ENCODE data around the gene CA5A. TPM values are rescaled to one million over a fixed set of nuclear protein-coding genes. Genes with fewer than 3 reads are reported as not detected.

Gene CA5A
- polyA plus RNA-seq, 1 donor from 2014 or later: not detected

DNA sequence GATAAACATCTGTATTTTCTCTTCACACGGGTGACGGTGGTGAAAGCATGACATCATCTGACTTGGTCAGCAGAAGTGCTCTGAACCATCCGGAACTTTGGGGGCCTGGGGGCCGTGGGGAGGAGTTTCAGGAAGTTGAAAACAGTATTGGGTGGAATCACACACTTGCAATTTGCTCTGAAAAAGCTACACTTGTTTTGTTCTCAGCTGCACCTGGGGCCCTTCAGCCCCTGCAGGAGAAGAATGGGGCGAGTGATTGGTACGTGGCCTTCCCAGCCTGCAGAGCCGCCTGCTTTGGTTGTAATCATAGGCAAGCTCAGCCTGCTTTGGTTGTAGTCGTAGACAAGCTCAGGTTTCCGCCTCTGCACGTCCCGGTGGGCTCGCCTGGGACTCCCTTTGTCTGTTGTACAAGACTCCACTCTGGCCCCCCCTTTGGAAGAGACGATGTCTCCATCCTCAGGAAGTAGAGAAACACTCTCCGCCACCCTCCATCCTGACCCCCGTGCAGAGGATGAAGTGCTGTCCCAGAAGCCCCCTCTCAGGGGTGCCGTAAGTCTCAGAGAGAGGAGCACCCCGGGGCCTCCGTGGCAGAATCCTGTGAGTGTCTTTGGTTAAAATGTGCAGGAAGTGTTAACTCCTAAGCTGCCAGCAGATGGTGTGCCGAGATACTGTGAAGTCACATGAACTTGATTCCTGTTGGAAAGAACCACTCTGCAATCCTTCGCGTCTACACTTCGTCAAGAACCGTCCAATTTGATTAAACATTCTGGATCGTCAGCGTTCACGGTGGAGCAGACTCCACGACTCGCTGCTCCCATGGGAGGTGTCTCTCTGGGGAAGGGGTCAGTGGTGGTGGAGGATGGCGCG, 20.3 kb upstream of the CA5A start:
- peaks cover 2% of the 10 kb centered on the region for H3K36me3 Mint-ChIP-seq
- peak overlapping the region; percentile 63 to 90 (median 83) for H3K4me3 Mint-ChIP-seq
- no peaks in the 10 kb centered on the region for H3K27me3 Mint-ChIP-seq
- H3K27ac Mint-ChIP-seq: peak overlapping the region; percentile 86 to 95 (median 92)
- peaks cover 46 to 53% (median 50%) of the 10 kb centered on the region in 3 donors for H3K4me1 Mint-ChIP-seq
- no peaks in the 10 kb centered on the region for H3K9me3 Mint-ChIP-seq

GRCh38 chr16:87956098-87956364, 19.7 kb upstream of the CA5A start:
- peak overlapping the region; percentile 86 to 95 (median 92) for H3K27ac Mint-ChIP-seq
- H3K9me3 Mint-ChIP-seq: no peaks in the 10 kb centered on the region
- peaks cover 1% of the 10 kb centered on the region for H3K36me3 Mint-ChIP-seq
- H3K4me1 Mint-ChIP-seq: peaks cover 46 to 50% (median 47%) of the 10 kb centered on the region in 3 donors
- peak overlapping the region; percentile 20 to 90 (median 76) for H3K4me3 Mint-ChIP-seq
- H3K27me3 Mint-ChIP-seq: no peaks in the 10 kb centered on the region

DNA sequence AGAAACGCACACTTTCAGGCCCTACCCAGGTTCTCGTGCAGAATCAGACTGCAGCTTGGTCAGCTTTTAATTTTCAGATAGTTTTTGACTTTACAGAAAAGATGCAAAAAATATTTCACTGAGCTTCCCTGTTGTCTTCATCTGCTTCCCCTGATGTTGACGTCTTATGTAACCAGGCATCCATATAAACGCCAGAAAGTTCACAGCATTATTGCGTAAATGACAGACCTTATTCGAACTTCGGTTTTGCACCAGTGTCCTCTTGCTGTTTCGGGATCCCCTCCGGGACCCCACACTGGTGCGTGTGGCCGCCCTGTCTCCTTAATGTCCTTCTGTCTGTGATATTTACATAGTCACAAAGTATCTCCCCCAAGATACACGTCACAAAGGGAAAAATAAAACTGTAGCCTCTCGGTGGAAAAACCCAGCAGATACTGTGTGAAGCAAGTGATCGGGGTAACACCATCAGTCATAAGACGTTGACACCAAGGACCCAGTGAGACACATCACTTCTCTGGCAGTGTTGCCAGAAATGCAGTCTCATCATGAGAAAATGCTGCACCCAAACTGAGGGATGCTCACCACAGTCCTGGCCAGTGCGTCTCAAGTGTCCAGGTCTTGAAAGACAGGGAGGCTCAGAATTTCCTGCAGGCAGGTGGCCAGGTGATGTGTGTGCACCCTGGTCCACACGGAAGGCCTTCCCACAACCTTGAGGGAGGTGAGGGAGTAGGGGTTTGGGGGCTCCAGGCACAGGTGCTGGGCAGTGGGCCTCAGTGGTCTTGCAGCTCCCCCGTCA, 19.2 kb upstream of the CA5A start:
- no peaks in the 10 kb centered on the region for H3K27me3 Mint-ChIP-seq
- H3K36me3 Mint-ChIP-seq: peaks cover 1% of the 10 kb centered on the region
- H3K27ac Mint-ChIP-seq: peak overlapping the region; percentile 86 to 95 (median 92)
- peaks cover 50 to 53% (median 50%) of the 10 kb centered on the region in 3 donors for H3K4me1 Mint-ChIP-seq
- H3K9me3 Mint-ChIP-seq: no peaks in the 10 kb centered on the region
- H3K4me3 Mint-ChIP-seq: peak overlapping the region; percentile 20 to 90 (median 76)

GRCh38 chr16:87954826-87955225, 18.5 kb upstream of the CA5A start:
- H3K27ac Mint-ChIP-seq: peak overlapping the region; percentile 86 to 96 (median 95)
- H3K27me3 Mint-ChIP-seq: no peaks in the 10 kb centered on the region
- peak overlapping the region in 2 of 4 donors; percentile 82 to 95 for H3K4me3 Mint-ChIP-seq
- H3K4me1 Mint-ChIP-seq: peaks cover 45 to 49% (median 48%) of the 10 kb centered on the region in 3 donors
- H3K36me3 Mint-ChIP-seq: peaks cover 1% of the 10 kb centered on the region
- no peaks in the 10 kb centered on the region for H3K9me3 Mint-ChIP-seq

DNA sequence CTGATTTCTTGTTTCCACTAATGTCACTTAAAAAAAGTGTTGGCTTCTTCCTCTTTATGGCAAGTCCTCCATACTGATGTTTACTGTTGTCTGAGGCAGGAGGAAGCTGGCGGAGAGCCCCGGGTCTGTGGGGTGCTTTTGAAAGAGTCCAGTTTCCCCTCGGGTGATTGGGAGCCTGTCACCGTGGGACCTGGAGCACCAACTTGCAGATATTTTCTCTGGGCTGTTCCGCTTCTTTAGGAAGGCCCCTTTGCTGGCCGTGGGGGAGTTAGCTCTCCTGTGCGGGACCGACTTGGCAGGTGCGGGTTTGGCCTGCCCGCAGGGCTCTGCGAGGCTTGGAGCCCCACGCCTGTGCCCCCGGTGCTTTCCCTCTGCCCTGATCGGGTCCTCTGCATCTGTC, 18.0 kb upstream of the CA5A start:
- peak overlapping the region in 1 of 4 donors; percentile 95 for H3K4me3 Mint-ChIP-seq
- H3K4me1 Mint-ChIP-seq: peaks cover 44 to 47% (median 46%) of the 10 kb centered on the region in 3 donors
- no peaks in the 10 kb centered on the region for H3K9me3 Mint-ChIP-seq
- H3K27me3 Mint-ChIP-seq: no peaks in the 10 kb centered on the region
- H3K36me3 Mint-ChIP-seq: peaks cover 1% of the 10 kb centered on the region
- peak overlapping the region; percentile 80 to 96 (median 86) for H3K27ac Mint-ChIP-seq

- Mint-ChIP-seq H3K4me1 (peaks cover 41 to 47% (median 43%) of the 10 kb centered on the region in 3 donors), H3K9me3 (no peaks in the 10 kb centered on the region), H3K27me3 (no peaks in the 10 kb centered on the region), H3K4me3 (peak overlapping the region; percentile 51 to 95 (median 66)), H3K27ac (peak overlapping the region; percentile 76 to 96 (median 88)), H3K36me3 (peaks cover 1% of the 10 kb centered on the region)
Observed at GRCh38 chr16:87953308-87954215, 17.2 kb upstream of the CA5A start.

DNA sequence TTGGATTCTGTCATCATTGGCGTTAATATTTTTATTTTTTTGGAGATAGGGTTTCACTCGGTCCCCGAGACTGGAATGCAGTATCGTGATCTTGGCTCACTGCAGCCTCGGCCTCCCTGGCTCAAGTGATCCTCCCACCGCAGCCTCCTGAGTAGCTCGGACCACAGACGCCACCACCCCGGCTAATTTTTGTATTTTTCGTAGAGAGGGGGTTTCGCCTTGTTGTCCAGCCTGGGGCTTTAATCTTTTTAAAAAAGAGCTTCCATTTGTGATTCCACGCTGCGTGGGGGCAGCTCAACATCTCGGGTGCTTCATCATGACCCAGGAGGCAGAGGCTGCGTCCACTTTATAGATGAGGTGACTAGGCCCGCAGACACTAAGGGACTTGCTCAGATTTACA, 16.4 kb upstream of the CA5A start:
- no peaks in the 10 kb centered on the region for H3K9me3 Mint-ChIP-seq
- peaks cover 1% of the 10 kb centered on the region for H3K36me3 Mint-ChIP-seq
- no peaks in the 10 kb centered on the region for H3K27me3 Mint-ChIP-seq
- peaks cover 44 to 54% (median 49%) of the 10 kb centered on the region in 3 donors for H3K4me1 Mint-ChIP-seq
- peak overlapping the region; percentile 91 to 98 (median 94) for H3K4me3 Mint-ChIP-seq
- peak overlapping the region in 1 of 3 donors; percentile 96 for H3K27ac Mint-ChIP-seq

DNA sequence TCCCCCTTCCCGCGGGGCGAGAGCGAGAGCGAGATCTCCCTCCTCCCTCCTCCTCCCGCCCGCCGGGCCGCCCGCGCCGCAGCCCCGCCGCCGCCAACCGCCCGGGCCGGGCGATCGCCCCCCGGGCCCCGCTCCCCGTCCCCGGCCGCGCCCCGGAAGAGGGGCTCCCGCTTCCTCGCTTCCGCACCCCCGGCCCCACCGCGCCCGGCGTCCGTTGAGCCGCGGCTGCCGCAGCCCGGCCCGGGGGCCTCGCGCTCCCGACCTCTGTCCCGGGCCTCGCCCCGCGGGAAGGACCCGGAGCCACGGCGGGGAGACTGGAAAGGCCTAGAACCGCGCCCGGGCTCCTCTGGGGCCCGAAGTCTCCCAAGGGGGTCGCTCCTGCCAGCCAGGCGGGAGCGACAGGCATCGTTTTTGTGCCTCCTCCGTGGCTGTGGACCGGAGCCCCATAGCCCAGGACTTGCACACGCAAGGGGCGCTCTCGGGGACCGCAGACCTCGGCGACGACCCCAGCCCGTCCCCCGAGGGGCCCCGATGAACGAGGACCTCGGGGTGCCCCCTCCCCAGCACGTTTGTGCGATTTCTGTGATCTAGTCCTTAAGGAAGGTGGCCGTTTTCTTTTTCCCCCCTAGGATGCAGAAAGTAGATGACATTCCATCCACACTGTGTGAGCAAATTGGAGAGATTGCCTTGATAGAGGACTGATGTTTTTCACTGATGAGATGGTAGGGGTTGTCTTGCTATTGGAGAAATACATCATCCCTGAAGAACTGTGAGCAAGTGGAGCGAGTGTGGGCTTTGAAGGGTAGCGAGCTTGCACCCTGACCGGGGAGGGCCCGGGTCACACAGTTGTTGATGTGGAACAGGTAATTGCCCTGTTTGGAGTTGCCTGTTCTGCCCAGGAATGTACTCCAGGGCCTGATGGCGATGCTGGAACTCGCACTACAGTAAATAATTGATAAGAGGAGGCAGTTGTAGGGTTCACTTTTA, 15.5 kb upstream of the CA5A start:
- peak overlapping the region; percentile 95 to 99 (median 98) for H3K4me3 Mint-ChIP-seq
- H3K36me3 Mint-ChIP-seq: peaks cover 1% of the 10 kb centered on the region
- H3K27me3 Mint-ChIP-seq: peaks cover 3% of the 10 kb centered on the region
- peaks cover 36 to 48% (median 46%) of the 10 kb centered on the region in 3 donors for H3K4me1 Mint-ChIP-seq
- peak overlapping the region in 2 of 3 donors; percentile 95 to 96 for H3K27ac Mint-ChIP-seq
- no peaks in the 10 kb centered on the region for H3K9me3 Mint-ChIP-seq

GRCh38 chr16:87950765-87951551, 14.6 kb upstream of the CA5A start, which contains the start of gene BANP:
Gene BANP, plus strand, starts transcription at chr16:87951434. Its CDS starts 23,682 bp downstream, at chr16:87975116.
- Mint-ChIP-seq H3K27ac (peak within 1 kb of the TSS; percentile 92 to 100 (median 96)), H3K4me3 (peak within 1 kb of the TSS; percentile 95 to 99 (median 98)), H3K27me3 (peaks cover 3% of the 10 kb centered on the region), H3K9me3 (no peaks in the 10 kb centered on the region), H3K4me1 (peaks cover 29 to 40% (median 38%) of the 10 kb centered on the region in 3 donors), H3K36me3 (peaks cover 1% of the 10 kb centered on the region)

- Mint-ChIP-seq H3K27me3 (peaks cover 6% of the 10 kb centered on the region), H3K4me3 (peak overlapping the region in 3 of 4 donors; percentile 38 to 85 (median 60)), H3K36me3 (peaks cover 1% of the 10 kb centered on the region), H3K27ac (peak overlapping the region in 2 of 3 donors; percentile 19 to 88), H3K9me3 (no peaks in the 10 kb centered on the region), H3K4me1 (peaks cover 23 to 37% (median 36%) of the 10 kb centered on the region in 3 donors)
Observed at GRCh38 chr16:87949071-87949744, 12.9 kb upstream of the CA5A start.

DNA sequence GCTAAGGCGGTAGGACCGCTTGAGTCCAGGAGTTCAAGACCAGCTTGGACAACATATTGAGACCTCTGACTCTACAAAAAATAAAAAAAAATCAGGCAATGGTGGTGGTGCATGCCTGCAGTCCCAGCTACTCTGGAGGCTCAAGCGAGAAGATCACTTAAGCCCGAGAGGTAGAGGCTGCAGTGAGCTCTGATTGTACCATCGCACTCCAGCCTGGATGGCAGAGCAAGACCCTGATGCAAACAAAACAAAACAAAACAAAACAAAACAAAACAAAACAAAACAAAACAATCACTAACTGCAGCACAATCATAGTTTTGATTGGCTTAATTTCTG, 12.4 kb upstream of the CA5A start:
- peak overlapping the region in 2 of 4 donors; percentile 77 to 85 for H3K4me3 Mint-ChIP-seq
- peak overlapping the region in 2 of 3 donors; percentile 49 to 88 for H3K27ac Mint-ChIP-seq
- H3K27me3 Mint-ChIP-seq: peaks cover 6% of the 10 kb centered on the region
- no peaks in the 10 kb centered on the region for H3K9me3 Mint-ChIP-seq
- peaks cover 1% of the 10 kb centered on the region for H3K36me3 Mint-ChIP-seq
- H3K4me1 Mint-ChIP-seq: peaks cover 18 to 32% (median 31%) of the 10 kb centered on the region in 3 donors

- no peaks in the 10 kb centered on the region for H3K36me3 Mint-ChIP-seq
- H3K27ac Mint-ChIP-seq: peak overlapping the region; percentile 88 to 99 (median 92)
- H3K4me1 Mint-ChIP-seq: peaks cover 14 to 26% (median 25%) of the 10 kb centered on the region in 3 donors
- peak overlapping the region; percentile 31 to 85 (median 57) for H3K4me3 Mint-ChIP-seq
- H3K9me3 Mint-ChIP-seq: no peaks in the 10 kb centered on the region
- peaks cover 6% of the 10 kb centered on the region for H3K27me3 Mint-ChIP-seq
Observed at GRCh38 chr16:87948119-87948545, 11.8 kb upstream of the CA5A start.

Data from IgD-negative memory B cell (primary cell).